GM21381 (cell line): ENCODE data around the gene SPRR2G.
"Not testable (repeated sequence)": the region's sequence is repeated elsewhere in the genome, so short reads cannot be mapped to it uniquely, and the experiment has no call there.

Source experiments
- ATAC-seq: cut with Tn5 transposase; IDR thresholded peaks from one replicate; pipeline ENCODE4 v1.9.1; 2021; ENCODE audit warnings: mild to moderate bottlenecking, moderate library complexity; ENCODE audit not compliant: unreplicated experiment

Gene SPRR2G

GRCh38 chr1:153150846-153151245 is at the start of gene SPRR2G:
Gene SPRR2G (minus strand): TSS chr1:153150890. CDS start chr1:153150110, 780 bp downstream.
- no peak for ATAC-seq

GRCh38 chr1:153195216-153195615 is 44.5 kb upstream of the SPRR2G start:
- ATAC-seq = no peak

DNA sequence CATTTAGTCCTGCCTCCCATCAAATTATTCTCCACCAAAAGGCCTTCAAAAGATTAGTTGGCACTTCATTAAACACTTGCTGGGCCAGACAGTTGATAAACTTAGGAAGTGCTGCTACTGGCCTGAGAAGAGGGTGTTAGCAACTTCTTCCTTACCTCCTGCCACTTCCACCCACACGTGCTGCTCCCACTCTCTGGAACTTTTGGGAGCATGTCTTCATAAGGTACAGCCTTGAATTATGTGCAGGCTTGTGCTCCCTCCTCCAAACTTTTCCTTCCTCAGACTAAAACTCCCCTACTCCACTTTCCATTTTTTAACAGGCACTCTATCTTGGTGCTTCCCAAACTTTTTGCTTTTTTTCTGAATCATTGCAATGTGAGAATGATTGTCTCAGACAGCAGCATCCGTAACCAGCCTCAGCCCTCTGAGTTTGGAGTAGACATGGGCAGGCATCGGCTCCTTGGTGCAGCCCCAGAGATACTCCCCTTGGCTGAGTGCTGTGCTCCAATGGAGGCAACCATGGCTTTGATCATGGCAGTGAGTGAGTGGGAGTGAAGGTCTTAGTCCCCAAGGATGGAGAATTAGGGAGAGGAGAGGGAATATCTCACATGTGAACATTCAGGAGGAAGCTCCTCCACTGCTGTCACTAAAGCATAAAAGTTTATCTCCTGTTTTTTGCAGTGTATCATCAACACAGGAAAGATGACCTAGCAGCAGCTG is 43.8 kb upstream of the SPRR2G start:
- ATAC-seq = no peak

DNA sequence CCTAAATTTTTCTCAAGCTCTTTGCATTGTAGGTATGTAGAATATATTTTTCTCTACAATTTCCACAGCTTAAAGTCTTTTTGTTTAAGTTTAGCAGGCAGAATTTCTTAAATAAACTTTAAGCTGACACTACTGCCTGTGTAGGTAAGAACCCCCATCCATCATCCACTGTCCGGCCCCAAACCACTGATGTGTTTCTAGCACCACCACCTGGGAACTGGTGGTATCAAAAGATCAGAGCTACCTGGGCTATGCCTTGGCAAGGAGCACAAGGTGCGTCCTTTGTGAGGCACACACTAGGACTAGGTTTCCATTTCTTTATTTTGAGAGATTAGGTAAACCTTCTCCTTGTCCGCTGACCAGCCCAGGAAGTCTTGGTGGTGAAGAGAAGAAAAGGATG is 42.0 kb upstream of the SPRR2G start:
- no peak for ATAC-seq

- no peak for ATAC-seq
Measured at GRCh38 chr1:153190373-153190772, 39.7 kb upstream of the SPRR2G start.

DNA sequence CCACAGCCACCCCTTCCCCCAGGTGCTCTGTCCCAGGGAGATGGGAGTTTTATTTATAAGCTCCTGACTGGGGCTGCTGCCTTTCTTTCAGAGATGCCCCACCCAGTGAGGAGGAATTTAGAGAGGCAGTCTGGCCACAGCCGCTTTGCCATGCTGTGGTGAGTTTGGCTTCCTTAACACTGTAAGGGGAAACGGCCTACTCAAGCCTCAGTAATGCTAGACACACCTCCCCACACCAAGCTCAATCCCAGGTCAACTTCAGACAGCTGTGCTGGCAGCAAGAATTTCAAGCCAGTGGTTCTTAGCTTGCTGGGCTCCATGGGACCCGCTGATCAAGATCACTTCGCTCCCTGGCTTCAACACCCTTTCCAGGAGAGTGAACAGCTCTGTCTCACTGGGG is 37.6 kb upstream of the SPRR2G start:
- not testable (repeated sequence) for ATAC-seq

- no peak for ATAC-seq
Measured at GRCh38 chr1:153180556-153180955, 29.9 kb upstream of the SPRR2G start.

DNA sequence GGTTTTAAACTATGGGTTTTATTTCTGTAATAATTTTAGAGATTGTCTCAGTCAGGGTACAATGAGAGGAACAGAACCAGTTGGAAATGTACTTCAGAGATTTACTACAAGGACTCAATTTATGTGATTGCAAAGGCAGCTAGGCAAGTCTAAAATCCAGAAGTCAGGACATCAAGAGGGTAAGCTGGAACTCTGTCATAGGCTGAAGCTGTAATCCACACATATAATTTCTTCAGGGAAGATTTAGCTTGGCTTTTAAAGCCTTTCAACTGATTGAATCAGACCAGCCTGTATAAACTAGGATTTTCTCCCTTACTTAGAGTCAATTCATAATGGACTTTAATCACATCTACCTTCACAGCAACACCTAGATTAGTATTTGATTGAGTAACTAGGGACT is 28.2 kb upstream of the SPRR2G start:
- ATAC-seq = no peak

GRCh38 chr1:153174624-153175023 is 23.9 kb upstream of the SPRR2G start:
- no peak for ATAC-seq

- no peak for ATAC-seq
Measured at GRCh38 chr1:153168686-153169085, 18.0 kb upstream of the SPRR2G start.

GRCh38 chr1:153155541-153155940 is 4.9 kb upstream of the SPRR2G start:
- ATAC-seq = no peak

GRCh38 chr1:153152481-153152880 is 1.8 kb upstream of the SPRR2G start:
- no peak for ATAC-seq

DNA sequence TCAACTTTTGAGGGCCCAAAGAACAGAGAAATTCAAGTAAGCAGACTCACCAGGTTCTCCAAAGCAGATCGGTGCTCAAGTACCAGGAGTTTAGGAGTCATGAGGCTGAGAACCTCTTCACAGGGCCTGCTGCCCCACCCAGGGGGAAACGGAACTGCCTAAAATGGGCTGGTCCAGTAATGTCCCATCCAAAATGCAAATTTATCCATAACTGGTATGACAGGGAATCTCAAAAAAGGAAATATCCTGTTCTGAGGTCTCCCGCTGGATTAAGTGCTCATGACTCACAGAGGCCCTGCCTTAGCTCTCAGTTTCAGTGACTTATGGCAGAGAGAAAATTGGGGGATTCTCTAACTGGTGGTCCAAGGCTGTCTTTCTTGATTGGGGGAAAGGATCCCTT is 9.3 kb downstream of the SPRR2G start:
- ATAC-seq = no peak

DNA sequence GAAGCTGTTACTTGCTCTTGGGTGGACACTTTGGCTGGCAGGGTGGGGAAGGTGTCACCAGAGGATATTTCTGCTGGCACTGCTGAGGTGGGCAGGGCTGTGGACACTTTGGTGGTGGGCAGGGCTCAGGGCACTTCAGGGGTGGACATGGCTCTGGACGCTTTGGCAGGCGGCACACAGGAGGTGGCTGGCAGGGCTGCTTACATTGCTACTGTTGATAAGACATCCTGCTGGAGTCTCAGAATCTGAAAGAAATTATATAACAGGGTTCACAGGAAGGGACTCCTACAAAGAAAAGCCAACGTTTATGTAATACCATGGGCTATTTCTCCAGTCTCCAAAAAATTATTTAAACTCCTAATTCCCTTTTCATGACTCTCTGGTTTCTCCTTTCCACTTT is 10.2 kb downstream of the SPRR2G start:
- no peak for ATAC-seq

DNA sequence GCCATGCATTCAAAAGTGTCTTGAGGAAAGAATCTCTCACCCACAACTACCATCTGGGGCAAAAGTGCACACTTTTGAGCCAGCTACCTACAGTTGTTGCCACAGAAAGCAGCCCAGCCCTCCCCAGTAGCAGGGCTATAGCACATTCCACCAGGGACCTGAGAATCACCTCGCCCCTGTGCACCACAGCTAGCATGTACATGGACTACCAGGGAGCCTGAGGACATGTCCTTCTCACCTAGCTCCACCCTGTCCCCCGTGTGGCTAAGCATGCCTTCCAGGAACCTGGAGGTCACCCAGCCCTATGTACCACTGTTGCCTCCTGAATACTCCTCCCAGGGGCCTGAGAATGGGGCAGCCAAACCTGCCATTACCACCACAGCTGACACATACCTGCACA is 16.9 kb downstream of the SPRR2G start:
- no peak for ATAC-seq

GRCh38 chr1:153133267-153133666 is 17.4 kb downstream of the SPRR2G start:
- ATAC-seq = no peak

DNA sequence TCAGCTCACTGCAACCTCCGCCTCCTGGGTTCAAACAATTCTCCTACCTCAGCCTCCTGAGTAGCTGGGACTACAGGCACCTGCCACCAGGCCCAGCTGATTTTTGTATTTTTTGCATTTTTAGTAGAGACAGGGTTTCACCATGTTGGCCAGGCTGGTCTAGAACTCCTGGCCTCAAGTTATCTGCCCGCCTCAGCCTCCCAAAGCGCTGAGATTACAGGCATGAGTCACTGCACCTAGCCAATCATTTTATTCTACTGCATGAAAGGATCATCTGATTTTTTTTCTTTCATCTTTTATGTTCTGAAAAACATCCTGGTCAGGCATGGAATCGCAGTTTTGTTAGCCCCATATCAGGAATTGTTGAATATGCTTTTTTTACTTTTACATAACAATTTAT is 22.0 kb downstream of the SPRR2G start:
- ATAC-seq = not testable (repeated sequence)

DNA sequence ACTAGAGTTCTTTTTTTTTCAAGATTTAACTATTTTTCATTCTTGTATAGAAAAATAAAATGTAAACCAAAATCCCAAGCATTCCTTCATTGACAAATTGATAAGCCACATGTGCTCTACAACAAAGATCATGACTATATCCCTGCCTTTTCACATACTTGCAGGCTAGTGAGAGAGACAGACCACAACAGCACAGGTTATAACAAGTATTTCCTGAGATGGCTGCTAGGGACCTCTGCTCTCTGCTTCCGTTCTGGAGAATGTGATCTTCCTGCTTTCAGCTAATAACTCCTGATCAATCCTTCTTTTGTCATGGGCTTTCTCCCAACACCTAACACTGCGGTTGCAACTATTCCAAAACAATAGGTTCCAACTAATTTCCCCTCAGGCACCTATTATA is 23.4 kb downstream of the SPRR2G start:
- no peak for ATAC-seq

DNA sequence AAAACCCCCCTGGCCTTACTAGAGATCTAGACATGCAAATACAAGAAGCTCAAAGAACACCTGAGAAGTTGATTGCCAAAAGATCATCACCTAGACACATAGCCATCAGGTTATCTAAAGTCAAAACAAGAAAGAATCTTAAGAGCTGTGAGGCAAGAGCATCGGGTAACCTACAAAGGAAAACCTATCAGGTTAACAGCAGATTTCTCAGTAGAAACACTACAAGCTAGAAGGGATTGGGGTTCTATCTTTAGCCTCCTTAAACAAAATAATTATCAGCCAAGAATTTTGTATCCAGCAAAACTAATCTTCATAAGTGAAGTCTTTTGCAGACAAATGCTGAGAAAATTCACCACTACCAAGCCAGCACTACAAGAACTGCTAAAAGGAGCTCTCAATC is 25.2 kb downstream of the SPRR2G start:
- ATAC-seq = no peak

- ATAC-seq = not testable (repeated sequence)
Measured at GRCh38 chr1:153123793-153124192, 26.9 kb downstream of the SPRR2G start.

- ATAC-seq = no peak
Measured at GRCh38 chr1:153122831-153123421, 27.8 kb downstream of the SPRR2G start.

DNA sequence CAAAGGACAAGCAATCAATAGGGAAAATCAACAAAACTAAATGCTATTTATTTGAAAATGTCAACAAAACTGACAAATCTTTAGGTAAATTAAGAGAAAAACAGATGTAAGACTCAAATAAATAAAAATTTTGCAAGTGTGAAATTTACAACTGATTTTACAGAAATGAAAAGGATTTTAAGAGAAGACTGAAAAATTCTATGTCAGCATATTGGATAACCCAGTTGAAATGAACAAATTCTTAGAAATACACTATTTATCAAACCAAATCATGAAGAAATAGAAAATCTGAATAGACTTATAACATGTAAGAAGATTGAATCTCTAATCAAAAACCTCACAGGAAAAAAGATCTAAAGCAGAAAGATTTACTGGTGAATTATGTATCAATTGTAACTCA is 29.7 kb downstream of the SPRR2G start:
- no peak for ATAC-seq

DNA sequence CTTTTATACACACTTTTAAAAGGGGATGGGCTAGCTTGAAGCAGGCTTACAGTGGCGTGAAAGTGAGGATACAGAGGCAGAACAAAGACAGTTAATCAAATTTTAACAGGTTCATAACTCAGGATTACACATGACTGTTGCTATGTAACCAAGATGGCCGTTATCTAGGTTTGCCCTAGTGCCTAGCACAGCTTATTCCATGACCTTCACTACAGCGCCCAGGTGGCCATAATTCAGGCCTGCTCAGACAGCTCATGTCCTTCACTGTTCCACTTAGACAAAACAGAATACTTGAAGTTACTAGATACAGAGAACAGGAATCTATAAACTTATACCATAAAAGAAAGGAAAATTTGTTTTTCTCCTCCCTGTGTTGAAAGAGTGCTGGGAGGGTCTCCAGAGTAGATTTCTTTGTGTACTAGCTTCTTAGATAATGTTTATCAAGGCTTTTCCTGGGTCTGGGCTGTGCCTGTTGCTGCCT is 31.2 kb downstream of the SPRR2G start:
- no peak for ATAC-seq
